GM21576 (cell line): ENCODE results near the gene SSRP1.

Experiments
- ATAC-seq: cut with Tn5 transposase; IDR thresholded peaks from one replicate; pipeline ENCODE4 v1.9.1; 2021; ENCODE audit warnings: mild to moderate bottlenecking, moderate library complexity; ENCODE audit not compliant: unreplicated experiment

SSRP1 gene

DNA sequence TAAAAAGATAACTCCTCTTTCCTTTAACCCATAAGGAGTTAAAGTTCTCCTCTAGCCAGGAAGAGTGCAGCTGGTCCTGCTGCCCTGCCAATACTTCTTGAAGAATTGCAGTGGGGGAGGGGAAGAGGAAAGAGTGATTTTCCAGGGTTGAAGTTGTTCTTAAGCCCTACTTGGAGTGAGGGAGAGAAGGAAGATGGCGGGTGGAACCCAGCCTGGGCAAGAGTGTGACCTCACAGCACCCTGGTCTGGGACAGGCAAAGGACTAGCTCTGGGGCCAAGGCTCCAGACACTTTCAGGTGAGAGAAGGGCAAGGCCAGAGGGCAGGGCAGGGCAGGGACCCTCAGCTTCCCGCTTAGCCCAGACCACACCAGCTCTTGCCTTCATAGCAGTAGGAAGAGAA is 17.5 kb downstream of the SSRP1 start:
- ATAC-seq = no peak

- ATAC-seq = no peak
These were observed 19.7 kb downstream of the SSRP1 start for GRCh38 chr11:57316017-57316416.

DNA sequence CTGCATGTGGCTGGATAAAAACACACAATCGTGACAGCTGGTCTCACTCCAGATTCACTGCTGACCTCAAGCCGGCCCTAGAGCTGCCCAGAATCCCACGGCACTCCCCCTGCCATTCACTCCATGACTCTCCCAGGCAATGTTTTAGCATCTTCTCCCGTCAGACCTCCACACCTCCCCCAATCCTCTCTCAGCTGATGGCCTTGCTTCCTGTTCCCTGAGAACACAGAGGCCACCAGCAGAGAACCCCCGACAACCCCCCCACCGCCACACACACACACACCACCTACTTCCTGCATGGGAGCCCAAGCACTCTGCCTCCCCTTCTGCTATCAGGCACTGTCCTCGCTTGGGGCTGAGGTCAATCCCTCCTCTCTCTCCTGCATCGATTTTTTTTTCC is 20.2 kb downstream of the SSRP1 start:
- no peak for ATAC-seq

GRCh38 chr11:57314221-57314973 is 21.3 kb downstream of the SSRP1 start:
- no peak for ATAC-seq

GRCh38 chr11:57313788-57314135 is 21.9 kb downstream of the SSRP1 start:
- ATAC-seq = no peak

GRCh38 chr11:57313071-57313787 is 22.5 kb downstream of the SSRP1 start:
- no peak for ATAC-seq

GRCh38 chr11:57312511-57313021 is 23.1 kb downstream of the SSRP1 start:
- no peak for ATAC-seq

DNA sequence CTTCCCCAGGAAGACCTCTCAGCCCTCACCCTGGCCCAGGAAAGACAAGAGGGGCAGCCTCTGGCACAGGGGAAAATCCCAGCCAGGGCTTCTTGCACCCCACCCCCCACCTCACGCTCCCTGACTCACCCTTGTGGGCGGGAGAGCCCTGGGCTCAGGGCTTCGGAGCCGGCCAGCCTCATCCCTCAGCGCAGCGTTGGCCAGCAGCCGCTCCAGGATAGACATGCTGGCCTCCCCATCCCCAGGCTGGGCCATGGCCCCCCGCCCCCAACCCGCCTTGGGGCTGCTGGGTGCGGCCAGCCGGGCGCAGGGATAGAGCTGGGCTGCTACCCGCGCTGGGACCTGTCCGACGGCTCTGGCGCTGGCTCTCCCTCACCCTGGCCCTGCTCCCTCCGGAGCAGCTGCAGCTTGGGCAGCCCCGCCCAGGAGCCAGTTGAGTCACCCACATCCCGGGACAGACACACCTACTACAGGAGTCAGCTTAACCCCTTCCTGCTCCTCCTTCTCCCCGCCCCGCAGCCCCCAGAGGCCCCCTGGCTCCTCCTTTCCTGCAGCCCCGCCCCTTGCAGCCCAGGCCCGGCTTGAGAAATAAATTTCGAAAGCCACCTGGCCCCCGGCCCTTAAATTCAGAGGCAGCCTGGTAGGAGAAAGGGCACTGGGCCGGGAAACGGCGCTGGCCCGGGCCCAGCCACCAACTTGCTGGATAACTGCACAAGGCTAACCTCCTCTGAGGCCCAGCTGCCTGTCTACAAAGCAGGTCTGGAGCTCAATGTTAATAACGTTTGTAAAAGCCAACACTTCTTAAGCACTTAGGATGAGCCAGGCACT is 24.4 kb downstream of the SSRP1 start:
- peak; percentile 99 for ATAC-seq

DNA sequence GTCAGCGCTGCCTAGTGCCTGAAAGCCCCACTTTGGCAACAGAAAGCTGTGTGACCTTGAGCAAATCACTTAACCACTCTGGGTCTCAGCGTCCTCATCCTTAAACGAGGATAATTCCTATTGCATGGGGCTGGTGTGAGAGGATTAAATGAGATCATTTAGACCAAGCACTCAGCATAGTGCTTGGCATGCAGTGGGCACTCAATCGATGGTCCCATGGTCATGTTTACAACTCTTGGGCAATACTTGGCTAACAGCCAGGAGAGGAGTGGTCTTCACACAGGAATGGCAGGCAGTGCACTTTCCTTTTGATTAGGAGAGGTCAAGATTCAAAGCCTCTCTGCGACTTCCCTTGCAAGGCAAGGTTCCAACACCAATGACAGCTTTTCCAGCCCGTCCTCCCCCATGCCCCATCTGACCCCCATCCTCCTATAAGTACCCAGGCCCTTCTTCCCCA is 25.0 kb downstream of the SSRP1 start:
- ATAC-seq = no peak

DNA sequence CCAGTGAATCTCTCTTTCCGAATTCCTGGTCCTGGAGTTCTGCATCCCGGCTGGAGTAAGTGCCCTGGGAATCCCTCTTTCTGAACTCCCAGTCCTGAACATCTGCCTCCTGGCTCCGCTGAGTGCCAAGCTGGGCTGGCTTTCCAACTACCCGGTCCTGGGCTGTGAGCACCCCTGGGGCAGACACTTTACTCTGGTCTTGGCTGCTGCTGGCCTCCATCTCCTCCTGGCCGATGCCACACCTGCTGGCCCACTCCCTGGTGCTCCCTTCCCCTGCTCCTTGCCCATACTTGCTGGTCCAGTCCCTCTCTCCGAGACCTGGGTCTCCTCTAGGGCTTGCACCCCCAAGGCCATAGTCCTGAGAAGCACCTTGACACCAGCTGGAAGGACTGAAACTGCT is 25.6 kb downstream of the SSRP1 start:
- ATAC-seq = no peak

GRCh38 chr11:57309106-57310059 is 26.3 kb downstream of the SSRP1 start:
- no peak for ATAC-seq

GRCh38 chr11:57308426-57309060 is 27.1 kb downstream of the SSRP1 start:
- ATAC-seq = no peak

DNA sequence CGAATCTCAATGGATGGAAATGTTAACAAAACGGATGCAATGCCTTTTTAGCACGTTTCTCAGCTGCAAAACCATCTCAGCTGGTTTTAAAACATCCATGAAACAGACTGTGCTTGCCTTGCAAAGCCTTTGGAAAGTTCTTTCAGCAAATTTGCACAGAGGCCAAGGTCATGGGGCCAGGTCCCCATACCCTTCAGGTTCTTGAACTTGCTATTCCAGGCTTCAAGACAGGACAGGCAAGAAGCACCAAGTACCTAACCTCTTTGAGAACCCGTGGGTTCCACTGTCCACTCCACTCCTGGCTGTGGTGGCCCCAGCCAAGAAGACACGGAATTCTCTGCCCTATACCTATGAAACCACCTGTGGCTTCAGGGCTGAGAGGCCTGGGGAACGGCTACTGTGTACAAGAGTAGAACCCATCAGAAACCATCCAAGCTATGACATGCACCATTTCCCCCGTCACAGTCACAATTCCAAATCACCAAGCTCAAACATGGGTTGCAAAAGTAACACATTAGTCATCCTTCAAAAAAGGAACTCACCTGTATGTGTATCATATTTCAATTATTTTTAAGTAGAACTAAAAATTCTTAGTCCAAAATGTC is 27.9 kb downstream of the SSRP1 start:
- no peak for ATAC-seq

DNA sequence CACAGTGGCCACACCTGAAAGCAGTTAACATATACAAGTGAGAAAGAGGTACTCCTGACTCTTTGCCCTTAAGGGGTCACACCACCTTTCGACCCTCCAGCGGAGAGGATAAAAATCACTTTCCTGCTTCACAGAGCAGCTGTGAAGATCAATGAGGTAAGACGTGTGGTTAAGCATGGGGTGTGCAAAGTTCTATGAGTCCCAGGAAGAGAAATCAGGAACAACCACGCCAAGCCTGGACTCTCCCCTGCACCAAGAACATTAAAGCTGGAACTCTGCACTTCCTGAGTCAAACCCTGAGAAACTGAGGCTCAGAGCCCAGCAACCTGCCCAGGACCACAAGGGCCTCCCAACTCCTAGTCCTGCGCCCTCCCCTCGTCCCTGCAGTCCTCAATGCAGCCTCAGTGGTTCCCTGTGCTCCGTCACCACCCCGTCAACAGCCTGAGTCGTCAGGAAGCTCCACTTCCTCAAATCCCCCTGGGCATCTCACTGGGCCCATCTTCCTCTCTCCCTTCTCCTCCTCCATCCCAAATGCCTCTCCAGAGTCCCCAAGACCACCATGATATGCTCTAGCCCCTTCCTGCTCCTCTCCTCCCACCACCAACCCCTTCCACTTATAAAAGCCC is 28.6 kb downstream of the SSRP1 start:
- no peak for ATAC-seq

DNA sequence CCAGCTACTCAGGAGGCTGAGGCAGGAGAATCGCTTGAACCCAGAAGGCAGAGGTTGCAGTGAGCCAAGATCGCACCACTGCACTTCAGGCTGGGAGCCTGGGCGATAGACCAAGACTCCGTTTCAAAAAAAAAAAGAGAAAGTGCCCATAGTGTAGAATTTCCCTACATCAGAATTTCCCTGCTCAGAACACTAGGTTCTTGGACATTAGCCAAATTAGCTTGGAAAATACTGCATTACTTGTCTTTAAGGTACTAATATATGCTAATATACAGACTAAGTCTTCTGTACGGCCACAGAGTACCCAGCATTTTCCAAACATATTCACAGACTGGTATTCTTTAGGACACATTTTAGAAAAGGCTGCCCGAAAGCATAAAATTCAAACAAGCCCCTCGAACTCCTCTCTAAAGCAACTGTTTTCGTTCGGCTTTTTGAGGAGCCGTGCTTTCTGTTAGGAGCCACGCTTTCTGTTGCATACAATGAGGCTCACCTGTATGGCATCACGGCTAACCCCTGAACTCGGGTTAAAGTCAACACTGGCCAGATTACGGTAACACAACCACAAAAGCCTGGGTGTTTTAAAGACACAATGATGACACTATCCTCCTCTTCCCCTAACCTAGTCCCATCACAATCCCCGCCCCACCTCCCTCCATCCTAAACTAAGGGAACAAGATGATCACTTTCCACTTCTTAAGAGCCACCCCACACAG is 29.4 kb downstream of the SSRP1 start:
- no peak for ATAC-seq

GRCh38 chr11:57305523-57305922 is 30.2 kb downstream of the SSRP1 start:
- no peak for ATAC-seq

DNA sequence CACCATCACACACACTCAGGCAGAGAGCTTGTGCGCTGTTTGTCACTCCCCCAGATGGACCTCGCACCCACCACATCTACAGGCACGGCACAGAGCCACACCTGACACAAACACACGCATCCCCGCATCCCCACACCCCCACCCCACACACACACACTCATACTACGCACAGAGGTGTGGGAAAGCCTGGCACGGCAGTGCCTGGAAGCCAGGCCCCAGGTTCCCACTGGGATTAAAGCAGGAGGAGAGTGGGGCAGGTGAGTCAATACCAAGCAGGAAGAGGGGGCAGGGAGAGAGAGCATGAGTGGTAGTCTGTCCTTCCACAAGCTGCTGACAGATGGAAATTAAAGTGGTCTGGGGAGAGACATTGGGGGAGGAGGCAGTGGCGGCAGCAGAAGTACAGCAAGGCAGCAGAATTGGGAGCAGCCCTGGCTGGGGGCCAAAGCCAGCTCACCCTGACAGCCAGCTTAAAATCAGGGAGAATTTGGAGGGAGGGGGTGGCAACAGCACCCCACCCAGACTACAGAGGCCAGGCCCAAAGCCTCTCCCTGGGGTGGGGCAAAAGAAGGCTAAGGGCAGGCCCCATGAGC is 31.6 kb downstream of the SSRP1 start:
- ATAC-seq = no peak
